ENCODE measurements around the gene AMDHD2.

AMDHD2 gene

GRCh38 chr16:2513405-2514332 is 6.5 kb upstream of the AMDHD2 start, which contains the start of gene ATP6V0C:
TSS of gene ATP6V0C (plus strand) at chr16:2513952. CDS start at chr16:2514104, 152 bp downstream.
- peak; percentile 85 for DNase-seq (ENCODE audit: low read depth, low spot score)
- TF ChIP-seq, protein P1, sequence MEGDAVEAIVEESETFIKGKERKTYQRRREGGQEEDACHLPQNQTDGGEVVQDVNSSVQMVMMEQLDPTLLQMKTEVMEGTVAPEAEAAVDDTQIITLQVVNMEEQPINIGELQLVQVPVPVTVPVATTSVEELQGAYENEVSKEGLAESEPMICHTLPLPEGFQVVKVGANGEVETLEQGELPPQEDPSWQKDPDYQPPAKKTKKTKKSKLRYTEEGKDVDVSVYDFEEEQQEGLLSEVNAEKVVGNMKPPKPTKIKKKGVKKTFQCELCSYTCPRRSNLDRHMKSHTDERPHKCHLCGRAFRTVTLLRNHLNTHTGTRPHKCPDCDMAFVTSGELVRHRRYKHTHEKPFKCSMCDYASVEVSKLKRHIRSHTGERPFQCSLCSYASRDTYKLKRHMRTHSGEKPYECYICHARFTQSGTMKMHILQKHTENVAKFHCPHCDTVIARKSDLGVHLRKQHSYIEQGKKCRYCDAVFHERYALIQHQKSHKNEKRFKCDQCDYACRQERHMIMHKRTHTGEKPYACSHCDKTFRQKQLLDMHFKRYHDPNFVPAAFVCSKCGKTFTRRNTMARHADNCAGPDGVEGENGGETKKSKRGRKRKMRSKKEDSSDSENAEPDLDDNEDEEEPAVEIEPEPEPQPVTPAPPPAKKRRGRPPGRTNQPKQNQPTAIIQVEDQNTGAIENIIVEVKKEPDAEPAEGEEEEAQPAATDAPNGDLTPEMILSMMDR (IDR thresholded peaks at IDR 0.05; ENCODE audit: low read depth, low read length), result no peak
- H3K4me3 ChIP-seq (ENCODE audit: low read depth, low read length), result peak within 1 kb of the TSS; percentile 90
- in situ Hi-C loops (cut with HindIII; ENCODE audit: low sequenced_read_pairs), result no loop called here

DNA sequence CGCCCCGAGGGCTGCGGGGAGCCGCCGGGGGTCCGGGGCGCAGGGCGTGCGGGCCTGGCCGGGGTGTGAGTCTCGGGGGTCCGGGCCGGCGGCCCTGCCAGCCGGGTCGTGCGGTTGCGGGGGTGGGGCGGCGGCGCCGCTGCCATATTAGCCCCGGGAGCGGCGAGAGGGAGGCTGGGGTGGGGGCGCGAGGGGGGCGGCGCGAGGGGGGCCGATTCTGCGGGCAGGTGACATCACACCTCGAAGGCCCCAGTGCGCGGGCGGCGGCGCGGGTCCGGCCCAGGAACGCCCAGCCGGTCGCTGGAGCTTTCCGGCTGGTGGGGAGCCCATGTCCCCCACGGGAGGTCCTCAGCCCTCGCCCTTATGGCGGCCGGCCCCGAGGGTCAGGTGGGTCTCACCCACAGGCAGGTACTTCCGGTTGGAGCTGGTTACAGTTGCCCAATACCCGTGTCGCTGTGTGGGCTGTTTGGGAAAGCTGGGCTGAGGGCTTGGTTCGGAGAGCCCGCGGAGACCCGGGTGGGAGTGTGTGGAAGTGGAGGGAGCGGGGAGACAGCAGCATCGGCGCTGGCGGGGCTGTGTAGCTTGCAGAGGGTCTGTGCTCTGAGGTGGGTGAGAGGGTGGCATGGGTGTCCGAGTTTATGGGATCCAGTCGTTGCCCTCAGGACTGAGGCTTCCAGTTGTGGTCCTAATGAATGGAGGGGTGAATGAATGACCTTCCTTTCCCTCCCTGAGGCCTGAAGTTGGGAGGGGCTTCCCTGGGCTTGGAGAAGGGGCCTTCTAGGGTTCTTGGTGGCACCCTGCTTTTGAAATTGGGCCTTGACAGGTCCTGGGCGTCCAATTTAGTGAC is 5.6 kb upstream of the AMDHD2 start:
- peak overlapping the region; percentile 90 for H3K4me3 ChIP-seq (ENCODE audit: low read depth, low read length)
- in situ Hi-C loops (cut with HindIII; ENCODE audit: low sequenced_read_pairs), result no loop called here
- DNase-seq (ENCODE audit: low read depth, low spot score), result no peak
- TF ChIP-seq, protein P1 (IDR thresholded peaks at IDR 0.05; ENCODE audit: low read depth, low read length), result no peak

DNA sequence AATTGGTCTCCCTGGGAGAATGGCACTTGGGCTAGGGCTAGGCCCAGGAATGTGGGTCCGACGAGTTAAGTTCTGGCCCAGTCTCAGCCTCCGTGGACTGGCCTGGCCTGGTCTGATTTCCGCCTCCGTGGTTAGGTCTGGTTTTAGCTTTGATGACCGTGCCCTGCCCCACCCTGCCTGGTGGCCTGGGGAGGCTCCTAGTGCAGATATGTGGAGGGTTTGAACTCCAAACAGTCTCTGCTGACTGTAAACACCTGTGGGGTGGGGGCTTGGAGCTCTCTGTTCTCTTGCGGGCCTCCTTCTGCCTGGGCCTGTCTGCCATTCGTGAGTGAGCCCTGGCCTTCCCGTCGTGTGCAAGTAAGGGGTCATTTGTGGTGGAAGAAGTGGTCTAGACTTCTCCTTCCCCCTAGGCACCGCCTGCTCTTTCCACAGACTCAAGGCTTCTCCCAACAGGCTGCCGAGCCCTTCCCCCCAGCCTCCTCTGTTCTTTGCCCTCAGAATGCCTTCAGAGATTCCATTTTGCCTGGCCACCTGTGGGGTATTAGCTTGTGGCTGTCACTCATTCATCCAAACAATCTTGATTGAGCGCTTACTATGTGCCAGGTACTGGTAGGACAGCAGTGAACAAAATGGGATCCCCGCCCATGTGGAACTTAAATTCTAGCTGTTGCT is 4.9 kb upstream of the AMDHD2 start:
- in situ Hi-C loops (cut with HindIII; ENCODE audit: low sequenced_read_pairs), result no loop called here
- TF ChIP-seq, protein P1 (IDR thresholded peaks at IDR 0.05; ENCODE audit: low read depth, low read length), result no peak
- DNase-seq (ENCODE audit: low read depth, low spot score), result no peak
- peak overlapping the region; percentile 90 for H3K4me3 ChIP-seq (ENCODE audit: low read depth, low read length)

GRCh38 chr16:2516391-2517240 is 3.6 kb upstream of the AMDHD2 start:
- in situ Hi-C loops (cut with HindIII; ENCODE audit: low sequenced_read_pairs), result no loop called here
- no peak for DNase-seq (ENCODE audit: low read depth, low spot score)

DNA sequence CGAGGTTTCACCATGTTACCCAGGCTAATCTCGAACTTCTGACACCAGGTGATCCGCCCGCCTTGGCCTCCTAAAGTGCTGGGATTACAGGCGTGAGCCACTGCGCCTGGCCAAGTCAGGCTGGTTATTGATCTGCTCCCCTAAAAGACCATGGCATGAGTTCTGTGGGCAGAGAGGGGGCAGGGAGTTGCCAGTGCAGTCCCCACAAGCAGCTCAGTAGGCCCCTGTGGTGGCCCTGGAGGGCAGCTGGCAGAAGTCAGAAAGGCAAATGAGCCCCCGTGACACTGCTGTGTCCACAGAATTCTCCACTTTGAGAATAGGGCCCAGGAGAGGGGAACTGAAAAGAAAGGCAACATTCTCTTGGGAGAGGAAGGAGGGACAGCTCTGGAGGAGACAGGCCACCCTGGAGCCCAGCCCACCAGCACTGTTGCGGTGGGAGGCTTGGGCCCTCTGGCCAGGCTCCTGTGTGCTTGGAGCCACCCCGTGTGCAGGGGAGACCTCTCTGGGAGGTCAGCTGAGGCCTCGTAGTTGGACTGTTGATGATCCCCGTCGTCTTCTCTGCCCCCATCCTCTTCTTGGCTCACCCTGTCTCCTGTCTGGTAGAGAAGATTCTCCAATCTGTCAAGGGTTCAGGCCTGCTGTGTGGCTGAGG is 2.1 kb upstream of the AMDHD2 start:
- in situ Hi-C loops (cut with HindIII; ENCODE audit: low sequenced_read_pairs), result no loop called here
- no peak for DNase-seq (ENCODE audit: low read depth, low spot score)
- H3K4me3 ChIP-seq (ENCODE audit: low read depth, low read length), result no peak overlapping the region
- TF ChIP-seq, protein P1 (IDR thresholded peaks at IDR 0.05; ENCODE audit: low read depth, low read length), result no peak

More at GRCh38 chr16:2516391-2517240, 3.6 kb upstream of the AMDHD2 start:
- no peak overlapping the region for H3K4me3 ChIP-seq (ENCODE audit: low read depth, low read length)
- TF ChIP-seq, protein P1 (IDR thresholded peaks at IDR 0.05; ENCODE audit: low read depth, low read length), result no peak
